ENCODE results near the gene DNAJC5G.
"Not testable (repeated sequence)": the region's sequence is repeated elsewhere in the genome, so short reads cannot be mapped to it uniquely, and the experiment has no call there.

DNAJC5G gene

DNA sequence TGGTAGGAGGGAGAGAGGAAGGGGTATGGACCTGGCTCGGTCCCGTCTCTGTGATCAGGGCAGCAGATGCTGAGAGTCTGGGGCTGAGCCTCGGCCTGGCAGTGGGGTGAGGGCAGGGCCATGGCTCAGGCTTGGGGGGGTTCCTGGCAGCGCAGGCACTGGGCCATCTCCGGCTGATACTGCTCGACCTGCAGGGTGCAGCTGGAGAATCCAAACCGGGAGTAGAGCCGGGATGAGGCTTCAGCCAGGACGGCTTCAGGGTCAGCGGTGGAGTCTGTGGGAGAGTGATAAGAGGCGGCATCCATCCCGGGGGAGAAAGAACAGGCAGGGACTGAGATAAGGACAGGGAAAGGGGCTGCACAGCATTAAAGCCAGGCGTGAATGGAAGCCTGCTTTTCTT, 20.0 kb upstream of the DNAJC5G start:
- DNase-seq, result no peak

DNA sequence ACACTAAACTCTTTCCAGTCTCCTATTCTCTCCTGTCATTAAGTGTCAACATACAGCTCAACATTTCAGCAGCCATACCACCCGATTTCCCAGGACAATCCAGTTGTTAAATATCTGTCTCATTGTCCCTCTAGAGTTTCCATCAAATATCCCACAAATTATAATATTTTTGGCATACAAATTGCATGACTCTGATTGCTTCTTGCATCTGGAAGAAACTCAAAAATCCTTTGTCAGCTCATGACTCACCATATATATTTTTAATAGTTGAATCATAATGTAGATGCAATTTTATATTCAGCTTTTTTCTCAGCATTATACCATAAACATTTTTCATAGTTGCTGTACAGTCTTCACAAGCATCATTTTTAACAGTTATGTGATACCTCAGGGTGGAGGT, 19.6 kb upstream of the DNAJC5G start:
- DNase-seq, result no peak

DNA sequence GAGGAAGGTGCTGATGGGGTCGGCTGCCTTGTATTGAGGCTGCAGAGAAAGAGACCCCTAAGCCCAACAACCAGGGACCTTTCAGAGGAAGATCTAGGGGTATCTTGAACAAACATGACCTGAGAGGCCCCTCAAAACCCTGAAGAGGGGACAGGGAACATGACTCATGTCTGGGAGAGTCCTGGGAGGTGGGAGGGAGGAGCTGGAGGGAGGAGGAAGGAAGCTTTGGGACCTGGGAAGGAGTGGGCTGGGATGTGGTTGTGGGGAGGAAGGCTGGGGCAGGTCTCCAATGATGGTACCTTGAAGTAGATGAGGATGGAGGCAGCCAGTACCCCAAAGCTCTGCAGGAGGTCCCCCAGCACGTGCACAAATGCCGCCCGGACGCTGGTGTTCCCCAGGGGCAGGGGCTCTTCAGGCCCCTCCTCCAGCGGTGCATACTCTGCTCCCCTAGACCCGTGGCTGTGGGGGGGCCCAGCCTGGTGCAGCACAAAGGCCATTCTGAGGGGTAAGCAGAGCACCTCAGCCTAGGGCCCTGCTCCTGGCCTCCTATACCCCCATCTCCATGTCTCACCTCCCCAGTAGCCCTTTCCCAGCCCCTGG, 18.3 kb upstream of the DNAJC5G start:
- no peak for DNase-seq

DNA sequence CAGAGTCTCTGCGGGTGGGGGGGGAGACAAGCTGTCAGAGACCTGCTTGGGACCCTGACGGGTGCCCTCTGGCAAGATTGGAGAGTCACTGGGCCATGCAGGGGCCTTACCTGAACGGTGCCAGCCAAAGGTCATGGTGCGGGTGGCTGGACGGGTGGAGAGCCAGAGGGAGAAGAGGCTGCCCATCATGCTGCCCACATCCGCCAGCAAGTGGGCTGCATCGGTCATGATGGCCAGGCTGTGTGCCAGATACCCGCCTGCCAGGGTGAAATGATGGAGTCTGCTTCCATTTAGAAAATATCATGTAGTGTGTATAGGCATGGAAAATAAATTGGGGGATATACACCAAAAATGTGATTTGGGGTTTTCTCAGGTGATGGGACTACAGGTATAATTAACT, 17.2 kb upstream of the DNAJC5G start:
- DNase-seq, result no peak

DNA sequence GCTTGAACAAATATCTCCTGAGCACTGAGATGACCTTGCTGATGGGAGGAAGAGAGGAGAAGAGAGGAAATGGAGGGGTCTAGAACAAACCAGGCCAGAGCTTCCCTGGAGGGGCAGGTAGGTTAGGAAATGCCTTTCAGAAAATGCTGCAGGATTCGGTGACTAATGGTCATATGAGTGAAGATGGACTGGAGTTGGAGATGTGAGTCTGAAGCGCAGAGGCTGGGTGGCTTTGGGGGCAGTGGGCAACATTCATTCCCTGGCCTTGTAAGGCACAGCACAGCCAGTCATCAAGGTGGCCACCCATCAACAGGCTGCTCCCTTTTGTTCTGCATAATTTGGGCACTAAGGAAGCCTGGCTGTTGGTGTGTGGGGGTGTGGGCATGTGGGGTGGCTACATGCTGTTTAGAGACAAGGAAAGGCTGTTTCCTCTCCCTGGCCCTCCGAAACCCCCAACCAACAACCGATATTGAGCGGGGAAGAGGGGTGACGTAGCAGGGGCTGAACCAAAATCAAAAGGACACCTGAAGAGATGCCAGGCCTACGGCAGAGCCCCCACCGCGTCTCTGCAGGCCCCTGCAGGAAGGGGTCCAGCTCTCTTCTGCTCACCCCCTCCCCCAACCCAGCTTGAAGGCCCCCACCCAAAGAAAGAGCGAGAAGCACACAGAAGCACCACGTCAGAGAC, 13.8 kb upstream of the DNAJC5G start:
- DNase-seq, result no peak

DNA sequence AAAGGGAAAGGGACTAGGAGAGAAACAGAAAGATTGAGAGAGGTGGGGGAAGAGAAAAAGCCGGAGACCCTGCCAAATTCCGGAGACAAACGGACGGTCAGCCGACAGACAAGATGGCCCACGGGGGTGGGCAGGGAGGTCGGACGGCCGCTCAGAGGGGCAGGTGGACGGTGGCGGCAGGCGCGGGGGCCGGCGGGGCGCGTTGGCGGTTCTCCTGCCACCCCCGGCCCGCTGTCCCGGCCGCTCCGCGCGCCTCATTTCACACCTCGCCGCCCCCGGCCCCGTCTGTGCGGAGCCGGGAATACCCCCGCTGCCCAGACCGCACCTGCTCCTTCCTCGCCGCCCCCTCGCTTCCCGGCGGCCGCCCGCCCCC, 13.3 kb upstream of the DNAJC5G start:
- DNase-seq, result no peak

DNA sequence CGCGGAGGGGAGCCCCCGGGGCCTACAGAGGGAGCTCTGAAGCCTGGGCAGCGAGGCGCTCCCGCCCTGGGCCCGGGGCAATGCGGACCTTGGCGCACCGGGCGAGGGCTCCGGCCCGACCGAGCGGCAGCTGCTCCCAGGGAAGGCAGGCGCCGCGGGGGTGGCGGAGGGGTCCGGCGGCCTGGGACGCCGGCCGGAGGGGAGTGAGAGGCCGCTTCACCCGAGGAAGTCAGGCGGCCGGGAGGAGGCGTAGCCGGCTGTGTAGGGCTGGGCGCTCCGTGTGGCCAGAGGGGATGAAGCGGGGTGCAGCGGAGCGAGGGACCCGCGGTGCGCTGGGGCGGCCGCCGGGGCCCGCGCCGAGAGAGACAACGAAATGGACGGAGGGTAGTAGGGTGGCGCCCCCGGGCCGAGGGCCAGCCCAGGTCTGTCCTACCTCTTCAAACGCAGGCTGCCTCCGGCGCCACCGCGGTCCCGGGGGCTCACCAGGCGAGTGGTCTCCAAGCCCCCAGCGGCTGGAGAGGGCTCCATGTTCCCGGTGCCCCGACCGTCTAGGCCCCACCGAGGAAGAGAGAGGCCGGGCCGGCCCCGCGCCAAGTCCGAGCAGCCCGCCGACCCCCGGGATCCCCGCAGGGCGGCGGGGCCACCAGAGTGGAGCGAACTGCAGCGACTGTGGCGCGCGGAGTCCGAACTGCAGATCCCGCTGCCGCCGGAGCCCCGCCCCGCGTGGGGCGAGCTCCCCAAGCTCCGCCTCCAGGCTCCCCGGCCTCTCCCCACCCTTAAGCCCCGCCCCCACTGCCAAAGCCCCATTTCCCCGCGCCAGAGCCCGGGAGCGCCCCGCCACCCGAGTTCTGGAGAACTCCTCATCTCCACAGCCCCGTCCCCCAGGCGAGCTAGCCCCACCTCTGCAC, 12.6 kb upstream of the DNAJC5G start, which contains the start of gene SLC30A3:
Gene SLC30A3, minus strand, starts transcription at position 669 of the 908 bp plus-strand sequence. Its CDS starts 141 bp downstream, at position 528.
- DNase-seq, result no peak

DNA sequence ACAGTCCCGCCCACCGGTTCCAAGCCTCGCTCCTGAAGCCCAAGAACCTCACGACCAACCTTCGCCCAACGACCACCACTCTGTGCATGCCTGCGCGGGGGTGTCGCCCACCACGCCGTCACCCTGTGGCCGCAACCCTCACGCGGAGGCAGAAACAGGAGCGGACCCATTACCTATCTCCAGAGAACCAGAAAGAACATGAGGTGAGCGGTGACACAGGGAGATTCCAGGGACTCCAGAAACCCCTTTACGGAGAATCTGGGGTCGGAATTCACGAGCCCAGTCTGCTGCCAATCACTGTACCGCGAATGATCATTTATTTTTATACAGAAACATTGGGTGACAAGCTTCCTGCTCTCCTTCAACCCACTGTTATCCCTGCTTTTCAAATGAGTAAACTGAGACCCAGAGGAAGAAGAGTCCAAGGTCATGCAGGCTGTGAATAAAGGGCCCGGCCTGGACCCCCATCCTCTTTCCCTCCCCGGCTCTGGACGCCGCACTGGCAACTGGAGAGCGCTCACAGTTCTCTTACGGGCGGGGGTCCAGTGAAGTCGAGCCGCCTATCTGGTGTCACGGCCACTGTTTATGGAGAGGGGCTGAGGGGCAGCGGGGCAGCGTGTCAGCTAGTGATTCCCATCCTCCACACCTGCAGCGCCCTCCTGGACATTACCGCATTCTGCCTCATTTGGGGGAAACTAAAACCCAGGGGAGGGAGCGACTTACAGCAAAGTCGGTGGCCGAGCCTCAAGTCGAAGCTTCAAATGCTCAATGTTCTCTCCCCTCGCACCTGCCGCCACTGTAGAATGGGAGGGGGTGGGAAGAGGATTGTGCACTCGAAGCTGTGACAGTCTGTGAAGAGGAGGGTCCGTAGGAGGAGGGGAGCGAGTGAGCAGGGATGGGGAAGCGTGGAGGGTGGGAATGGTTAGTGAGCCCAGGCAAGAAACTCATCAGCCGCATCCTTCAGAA, 11.7 kb upstream of the DNAJC5G start:
- no peak for DNase-seq

DNA sequence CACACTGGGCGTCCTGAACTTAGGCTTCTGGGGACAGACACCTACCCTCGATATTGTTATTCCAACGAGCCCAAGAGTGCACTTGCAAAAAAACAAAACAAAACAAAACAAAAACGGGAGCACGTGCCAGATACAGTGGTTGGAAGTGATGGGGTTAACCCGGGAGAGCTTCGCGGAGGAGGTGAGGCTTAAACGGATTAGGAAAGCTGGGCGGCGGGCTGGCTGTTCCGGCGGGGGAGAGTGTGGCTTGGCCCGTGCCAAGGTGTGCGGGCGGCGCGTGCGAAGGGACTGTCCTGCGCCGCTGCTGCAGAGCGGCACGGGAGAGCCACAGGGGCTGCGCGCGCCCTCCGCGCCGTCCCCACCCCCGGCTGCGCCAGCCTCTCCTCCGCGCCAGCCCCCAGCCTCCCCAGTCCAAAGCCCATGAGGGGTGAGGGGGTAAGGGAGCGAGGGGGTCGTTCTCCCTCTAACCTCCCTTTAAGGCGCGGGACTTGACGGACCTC, 10.9 kb upstream of the DNAJC5G start:
- no peak for DNase-seq

DNA sequence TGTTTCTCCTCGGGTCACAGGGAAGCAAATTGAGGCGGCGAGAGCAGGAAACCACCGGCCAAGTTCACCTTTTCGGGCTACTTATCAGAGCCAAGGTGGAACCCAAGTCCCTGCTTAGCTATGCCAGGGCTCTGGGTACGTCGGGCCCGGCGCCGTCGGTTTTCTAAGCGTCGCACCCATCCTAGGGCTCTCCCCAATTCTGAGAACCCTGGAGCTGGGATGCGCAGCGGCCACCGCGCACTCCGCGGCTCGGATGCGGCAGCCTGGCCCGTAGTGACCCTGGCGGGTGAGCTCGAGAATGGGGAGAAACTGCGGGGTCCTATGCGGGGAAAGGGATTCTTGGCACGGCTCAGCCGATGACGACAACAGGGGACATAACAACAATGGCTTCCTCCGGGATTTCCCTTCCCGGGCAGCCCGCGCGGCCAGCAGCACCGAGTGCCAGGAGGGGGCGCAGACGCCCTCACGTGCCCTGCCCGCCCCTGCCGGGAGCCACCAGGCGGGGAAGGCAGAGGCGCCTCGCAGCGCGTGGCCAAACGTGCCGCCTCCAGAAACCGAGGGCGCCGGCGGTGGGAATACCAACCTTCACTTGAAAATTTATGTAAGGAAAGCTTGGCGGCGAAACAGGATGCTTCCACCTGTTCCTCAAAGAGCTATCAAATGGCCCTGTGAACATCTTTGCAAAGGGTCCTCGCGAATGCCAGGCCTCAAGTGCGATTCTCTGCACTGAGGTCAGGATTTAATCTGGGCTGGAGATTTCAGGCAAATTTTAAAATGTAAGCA, 10.3 kb upstream of the DNAJC5G start:
- DNase-seq, result peak; percentile 19

DNA sequence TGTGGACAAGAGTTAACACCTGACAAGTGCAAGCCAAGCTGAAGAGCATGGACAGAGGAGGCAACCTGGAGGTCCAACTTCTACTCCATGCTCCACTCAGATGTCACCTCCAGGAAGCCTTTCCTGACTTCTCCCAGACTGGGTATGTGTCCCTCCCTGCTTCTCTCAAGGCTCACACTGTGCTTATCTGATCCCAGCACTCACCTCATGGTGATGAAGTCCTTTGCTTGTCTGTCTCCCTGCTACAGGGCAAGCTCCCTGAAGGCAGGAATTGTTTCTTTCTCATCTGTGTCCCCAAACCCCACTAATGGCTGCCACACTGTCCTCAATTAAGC, 9.7 kb upstream of the DNAJC5G start:
- no peak for DNase-seq

DNA sequence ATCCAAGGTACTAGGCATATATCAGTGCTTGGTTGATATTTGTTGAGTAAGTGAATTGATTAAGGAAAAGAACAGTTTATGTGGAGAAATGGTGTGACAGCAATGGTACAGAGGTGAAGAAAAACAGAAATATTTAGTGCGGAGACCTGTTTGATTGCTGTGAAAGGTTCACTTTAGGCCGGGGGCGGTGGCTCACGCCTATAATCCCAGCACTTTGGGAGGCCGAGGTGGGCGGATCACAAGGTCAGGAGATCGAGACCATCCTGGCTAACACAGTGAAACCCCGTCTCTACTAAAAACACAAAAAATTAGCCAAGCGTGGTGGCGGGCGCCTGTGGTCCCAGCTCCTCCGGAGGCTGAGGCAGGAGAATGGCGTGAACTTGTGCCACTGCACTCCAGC, 6.9 kb upstream of the DNAJC5G start:
- DNase-seq, result not testable (repeated sequence)

DNA sequence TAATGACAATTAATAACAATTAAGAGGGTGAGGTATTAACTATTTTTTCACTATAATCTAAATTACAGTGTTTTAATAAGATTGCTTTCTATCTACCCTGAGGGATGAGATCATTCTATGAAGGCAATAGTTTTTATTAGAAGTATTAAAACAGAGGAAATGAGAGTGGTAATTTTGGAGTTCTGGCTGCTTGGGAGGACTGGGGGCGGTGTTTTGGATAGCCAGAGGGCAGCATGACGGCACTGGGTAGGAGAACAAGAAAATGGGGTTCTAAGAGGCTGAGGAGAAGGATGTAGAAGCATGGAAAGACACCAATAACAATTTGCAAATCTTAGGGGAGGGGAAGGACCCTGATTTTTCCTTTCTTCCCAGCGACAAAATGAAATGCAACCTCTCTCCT, 5.1 kb upstream of the DNAJC5G start:
- no peak for DNase-seq

DNA sequence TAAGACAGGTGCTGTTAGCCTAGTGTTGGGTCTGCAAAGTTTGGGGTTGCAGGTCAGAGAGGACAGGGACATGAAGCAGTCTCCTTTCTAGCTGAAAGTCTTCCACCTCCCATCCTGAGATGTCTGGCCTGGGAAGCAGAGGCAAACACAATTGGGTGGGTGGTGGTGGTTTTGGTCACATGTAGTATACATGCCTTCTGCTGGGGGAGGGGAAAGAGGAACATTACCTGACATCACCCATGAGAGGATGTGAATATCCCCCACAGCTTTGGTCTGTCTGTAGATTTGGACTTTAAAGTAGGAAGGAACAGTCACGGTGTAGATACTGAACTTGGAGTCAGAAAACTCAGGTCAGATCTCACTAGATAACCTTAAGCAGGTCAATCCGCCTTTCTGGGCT, 4.6 kb upstream of the DNAJC5G start:
- DNase-seq, result no peak

DNA sequence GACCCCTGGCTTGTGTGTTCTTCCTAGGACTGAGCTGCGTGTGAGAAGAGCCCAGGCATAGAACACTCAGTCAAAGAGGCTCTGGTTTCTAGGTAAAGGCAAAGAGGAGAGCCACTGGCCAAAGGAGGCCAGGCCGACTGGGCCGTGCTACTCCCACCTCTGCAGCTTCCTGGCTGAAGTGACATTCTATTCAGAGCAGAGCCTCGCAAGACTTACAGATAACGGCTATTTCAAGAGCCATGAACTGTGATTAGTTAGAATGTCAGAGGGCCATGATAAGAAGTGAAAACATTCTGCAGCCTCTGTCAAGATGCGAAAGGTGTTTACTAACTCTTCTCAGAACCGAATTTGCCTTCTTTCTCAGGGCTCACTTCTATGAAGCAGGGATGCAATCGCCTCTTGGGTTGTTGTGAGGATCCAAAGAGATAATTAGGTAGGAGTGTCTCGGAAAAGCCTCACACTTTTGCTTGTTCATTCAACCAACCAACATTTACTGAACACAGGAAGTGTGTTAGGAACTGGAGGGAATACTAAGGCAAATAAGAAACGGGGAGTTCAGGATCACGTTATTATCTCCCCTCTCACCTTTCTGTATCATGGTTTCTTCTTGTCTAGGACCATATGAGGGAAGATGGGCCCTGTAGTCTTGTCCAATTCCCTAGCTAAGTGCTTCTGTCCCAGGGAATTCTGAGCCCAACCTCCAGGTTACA, 3.4 kb upstream of the DNAJC5G start:
- no peak for DNase-seq

DNA sequence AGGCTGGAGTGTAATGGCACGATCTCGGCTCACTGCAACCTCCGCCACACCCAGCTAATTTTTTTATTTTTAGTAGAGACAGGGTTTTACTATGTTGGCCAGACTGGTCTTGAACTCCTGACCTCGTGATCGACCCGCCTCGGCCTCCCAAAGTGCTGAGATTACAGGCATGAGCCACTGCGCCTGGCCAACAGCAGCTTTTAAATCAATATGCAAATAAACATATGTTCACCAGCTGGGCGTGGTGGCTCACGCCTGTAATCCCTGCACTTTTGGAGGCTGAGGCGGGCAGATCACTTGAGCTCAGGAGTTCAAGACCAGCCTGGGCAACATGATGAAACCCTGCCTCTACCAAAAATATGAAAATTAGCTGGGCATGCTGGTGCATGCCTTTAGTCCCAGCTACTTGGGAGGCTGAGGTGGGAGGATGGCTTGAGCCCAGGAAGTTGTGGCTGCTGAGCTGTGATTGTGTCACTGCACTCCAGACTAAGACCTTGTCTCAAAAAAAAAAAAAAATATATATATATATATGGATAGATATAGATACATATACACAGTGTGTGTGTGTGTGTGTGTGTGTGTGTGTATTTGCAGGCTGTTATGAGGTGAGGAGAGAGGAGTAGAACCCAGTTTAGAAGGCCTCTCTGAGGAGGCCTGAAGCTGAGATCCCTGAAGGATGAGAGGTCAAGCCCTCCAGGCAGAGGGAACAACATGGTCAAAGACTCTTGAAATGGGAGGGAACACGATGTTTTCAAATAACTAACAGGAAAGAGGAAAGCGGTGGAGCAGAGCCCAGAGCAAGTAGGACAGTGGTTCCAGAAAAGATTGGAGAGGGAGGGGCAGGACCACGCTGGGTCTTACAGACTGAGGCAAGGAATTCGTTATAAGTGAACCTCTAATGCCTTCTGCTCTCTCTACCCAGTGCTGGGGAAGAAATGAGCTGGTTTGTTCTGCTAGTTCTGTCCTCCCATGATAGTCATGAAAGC, 2.4 kb upstream of the DNAJC5G start:
- not testable (repeated sequence) for DNase-seq

DNA sequence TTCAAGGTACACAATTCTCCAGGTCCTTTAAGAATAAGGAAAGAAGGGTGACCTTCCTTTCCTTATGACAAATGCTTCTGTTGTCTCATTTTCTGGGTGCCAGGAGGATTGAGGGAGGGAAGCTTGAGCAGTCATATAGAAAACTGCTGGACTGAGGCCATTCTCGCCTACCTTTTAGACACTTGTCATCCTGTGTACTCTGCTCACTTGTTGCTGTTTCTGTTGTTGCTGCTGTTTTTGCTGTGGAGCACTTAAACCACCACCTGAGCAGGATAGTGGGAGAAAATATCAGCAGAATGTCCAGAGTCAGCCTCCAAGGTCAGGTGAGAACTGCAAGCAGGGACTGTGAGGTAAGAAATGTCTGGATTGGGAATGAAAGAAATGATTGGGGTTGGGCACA, 2.8 kb downstream of the DNAJC5G start:
- DNase-seq, result no peak

DNA sequence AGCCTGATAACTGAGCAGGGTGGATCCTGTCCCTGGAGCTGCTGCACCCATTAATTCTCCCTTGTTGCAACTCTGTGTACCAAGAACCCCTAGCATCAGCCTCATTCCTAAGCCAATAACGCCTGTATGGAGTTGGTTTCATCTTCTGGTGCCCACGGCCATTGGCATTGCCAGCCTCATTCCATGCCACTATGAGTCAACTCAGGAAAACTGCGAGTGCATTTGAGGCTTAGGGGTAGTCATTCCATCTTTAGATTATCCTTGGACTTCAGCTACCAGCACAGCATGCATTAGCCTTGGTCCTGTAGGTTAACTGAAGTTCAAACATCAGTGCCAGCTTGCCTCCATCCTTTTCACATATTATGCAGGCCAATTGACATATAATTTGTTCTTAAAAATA, 5.6 kb downstream of the DNAJC5G start:
- DNase-seq, result no peak

DNA sequence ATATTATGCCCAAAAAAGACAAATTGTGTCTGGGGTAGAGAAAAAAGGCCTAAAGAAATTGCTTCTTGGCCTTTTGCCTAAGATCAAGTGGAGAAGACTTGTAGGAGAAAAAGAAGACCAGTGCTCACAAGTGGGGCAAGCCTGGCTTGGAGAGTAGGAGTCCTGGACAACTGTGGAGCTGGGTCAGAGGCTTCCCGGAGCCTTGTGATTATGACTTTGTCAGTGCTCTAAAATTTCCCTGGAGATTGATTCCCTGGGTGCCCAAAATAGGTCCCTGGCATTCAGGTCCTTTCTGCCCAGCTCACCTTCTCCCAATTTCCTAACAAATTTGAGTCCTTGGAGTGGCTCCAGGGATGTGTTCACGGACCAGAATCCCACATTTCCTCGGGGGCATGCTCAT, 6.2 kb downstream of the DNAJC5G start:
- DNase-seq, result no peak

Data from NCI-H526 treated with DMSO at 0.1 percent for 48 hours (cell line).